ENCODE results near the gene CFAP99.
"Not testable (repeated sequence)": the region's sequence is repeated elsewhere in the genome, so short reads cannot be mapped to it uniquely, and the experiment has no call there.

CFAP99 gene

DNA sequence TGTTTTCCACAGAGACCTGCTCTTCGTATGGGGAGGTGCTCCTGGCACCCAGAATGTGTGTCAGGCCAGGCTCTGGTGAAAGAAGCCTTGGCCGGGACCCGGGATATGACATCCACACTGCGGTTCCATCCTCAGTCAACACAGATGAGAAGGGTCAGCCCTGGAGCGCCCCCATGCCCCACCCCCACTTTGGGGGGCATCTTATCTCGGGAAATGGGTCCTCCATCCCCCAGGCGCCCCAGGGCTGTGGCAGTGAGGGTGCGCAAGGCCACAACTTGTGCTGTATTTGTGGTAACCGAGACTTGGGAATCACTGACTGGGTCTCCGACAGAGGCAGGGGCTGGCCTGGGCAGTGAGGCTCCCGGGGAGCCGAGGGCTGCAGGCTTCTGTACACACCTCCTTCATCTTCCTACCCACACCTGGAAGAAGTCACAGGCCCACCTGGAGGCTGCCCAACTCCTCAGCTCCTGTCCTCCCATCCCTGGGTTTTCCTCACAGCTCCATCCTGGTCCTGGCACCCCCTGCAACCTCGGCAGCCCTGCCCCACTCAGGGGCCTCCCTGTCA, 8.0 kb downstream of the CFAP99 start:
- in situ Hi-C loops (cut with MboI; ENCODE audit: low pct_unique_long_range_greater_than_20kb, low sequenced_read_pairs, unreplicated experiment) = no loop called here
- no peak for DNase-seq (ENCODE audit: low spot score)
- TF ChIP-seq, protein P1, sequence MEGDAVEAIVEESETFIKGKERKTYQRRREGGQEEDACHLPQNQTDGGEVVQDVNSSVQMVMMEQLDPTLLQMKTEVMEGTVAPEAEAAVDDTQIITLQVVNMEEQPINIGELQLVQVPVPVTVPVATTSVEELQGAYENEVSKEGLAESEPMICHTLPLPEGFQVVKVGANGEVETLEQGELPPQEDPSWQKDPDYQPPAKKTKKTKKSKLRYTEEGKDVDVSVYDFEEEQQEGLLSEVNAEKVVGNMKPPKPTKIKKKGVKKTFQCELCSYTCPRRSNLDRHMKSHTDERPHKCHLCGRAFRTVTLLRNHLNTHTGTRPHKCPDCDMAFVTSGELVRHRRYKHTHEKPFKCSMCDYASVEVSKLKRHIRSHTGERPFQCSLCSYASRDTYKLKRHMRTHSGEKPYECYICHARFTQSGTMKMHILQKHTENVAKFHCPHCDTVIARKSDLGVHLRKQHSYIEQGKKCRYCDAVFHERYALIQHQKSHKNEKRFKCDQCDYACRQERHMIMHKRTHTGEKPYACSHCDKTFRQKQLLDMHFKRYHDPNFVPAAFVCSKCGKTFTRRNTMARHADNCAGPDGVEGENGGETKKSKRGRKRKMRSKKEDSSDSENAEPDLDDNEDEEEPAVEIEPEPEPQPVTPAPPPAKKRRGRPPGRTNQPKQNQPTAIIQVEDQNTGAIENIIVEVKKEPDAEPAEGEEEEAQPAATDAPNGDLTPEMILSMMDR (IDR thresholded peaks at IDR 0.05; ENCODE audit: extremely low read depth, insufficient read depth, missing control alignments) = no peak

DNA sequence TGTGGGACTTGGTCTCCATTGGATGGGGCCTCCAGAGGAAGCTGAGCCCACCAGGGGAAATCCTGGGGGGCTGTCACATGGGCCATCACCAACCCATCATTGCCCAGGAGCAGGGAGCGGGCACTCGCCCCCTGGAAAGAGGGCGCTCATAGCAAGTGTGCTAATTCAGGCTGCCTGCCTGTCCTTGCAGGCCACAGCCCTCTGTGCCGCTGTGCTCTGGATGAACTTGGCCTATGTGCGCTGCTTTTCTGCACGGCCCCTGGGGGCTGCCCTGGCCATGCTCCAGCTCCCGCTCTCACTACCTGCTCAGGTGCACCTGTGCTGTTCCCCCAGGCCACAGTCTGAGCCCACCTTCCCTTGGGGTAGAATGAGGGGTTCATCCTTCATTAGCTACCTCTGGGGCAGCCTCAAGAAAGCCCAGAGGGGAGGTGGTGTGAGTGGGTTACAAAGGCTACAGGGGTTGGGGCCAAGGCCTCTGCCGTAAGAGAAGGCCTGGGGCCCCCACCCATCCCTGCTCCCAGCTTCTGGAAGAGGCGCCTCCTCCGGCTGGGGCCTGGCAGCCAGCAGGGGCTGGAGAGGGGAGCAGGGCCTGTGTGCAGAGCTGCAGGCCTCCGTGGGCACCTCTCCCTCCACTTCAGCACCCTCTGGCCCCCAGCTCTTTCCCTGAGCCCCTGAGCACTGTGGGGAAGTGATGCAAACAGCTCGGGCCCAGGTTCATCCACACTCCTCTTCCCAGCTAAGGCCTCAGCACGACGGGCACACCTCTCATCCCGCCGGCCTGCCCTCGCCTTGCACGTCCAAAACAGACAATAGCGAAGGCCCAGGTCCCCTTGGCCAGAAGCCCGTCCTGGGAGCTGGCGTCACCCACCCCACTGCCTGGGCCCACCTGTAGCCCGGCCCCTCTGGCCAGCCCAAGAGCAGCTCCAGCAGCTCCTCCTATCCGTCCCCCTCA, 8.9 kb downstream of the CFAP99 start:
- in situ Hi-C loops (cut with MboI; ENCODE audit: low pct_unique_long_range_greater_than_20kb, low sequenced_read_pairs, unreplicated experiment) = no loop called here

GRCh38 chr4:2428496-2429213, 9.9 kb downstream of the CFAP99 start:
- in situ Hi-C loops (cut with MboI; ENCODE audit: low pct_unique_long_range_greater_than_20kb, low sequenced_read_pairs, unreplicated experiment) = no loop called here
- TF ChIP-seq, protein P1 (IDR thresholded peaks at IDR 0.05; ENCODE audit: extremely low read depth, insufficient read depth, missing control alignments) = no peak
- DNase-seq (ENCODE audit: low spot score) = no peak

More for the DNA sequence above, 8.9 kb downstream of the CFAP99 start:
- DNase-seq (ENCODE audit: low spot score) = no peak
- TF ChIP-seq, protein P1 (IDR thresholded peaks at IDR 0.05; ENCODE audit: extremely low read depth, insufficient read depth, missing control alignments) = no peak

GRCh38 chr4:2429945-2430757, 11.4 kb downstream of the CFAP99 start:
- in situ Hi-C loops (cut with MboI; ENCODE audit: low pct_unique_long_range_greater_than_20kb, low sequenced_read_pairs, unreplicated experiment); DNase-seq (ENCODE audit: low spot score): not testable (repeated sequence)

- no peak for DNase-seq (ENCODE audit: low spot score)
- in situ Hi-C loops (cut with MboI; ENCODE audit: low pct_unique_long_range_greater_than_20kb, low sequenced_read_pairs, unreplicated experiment) = no loop called here
- TF ChIP-seq, protein P1 (IDR thresholded peaks at IDR 0.05; ENCODE audit: extremely low read depth, insufficient read depth, missing control alignments) = no peak
Measured at GRCh38 chr4:2432004-2432403, 13.2 kb downstream of the CFAP99 start.

DNA sequence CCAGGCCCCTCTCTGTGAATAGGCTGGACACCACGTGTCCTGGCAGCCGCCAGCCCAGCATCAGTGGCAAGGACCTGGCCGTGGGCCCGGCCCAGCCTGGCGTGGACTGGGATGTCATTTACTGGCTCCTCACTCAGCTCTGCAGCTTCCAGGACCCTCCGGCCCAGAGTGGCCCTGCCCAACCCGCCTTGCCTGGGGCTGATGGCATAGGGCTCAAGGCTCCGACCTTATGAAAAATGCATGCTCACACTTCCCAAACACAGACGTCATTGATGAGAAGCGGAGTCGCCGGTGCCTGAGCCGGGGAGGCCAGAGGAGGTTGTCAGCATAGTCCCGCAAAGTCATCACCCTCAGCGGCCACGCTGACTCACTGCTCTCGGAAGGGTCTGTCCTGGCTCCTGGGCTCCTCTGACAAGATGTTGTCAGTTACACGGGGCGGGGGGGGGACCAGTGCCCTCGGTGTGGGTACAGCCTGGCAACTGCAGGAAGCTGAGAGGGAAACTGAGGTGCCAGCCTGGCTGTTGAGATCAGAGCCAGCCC, 14.3 kb downstream of the CFAP99 start:
- in situ Hi-C loops (cut with MboI; ENCODE audit: low pct_unique_long_range_greater_than_20kb, low sequenced_read_pairs, unreplicated experiment) = no loop called here
- TF ChIP-seq, protein P1 (IDR thresholded peaks at IDR 0.05; ENCODE audit: extremely low read depth, insufficient read depth, missing control alignments) = no peak
- no peak for DNase-seq (ENCODE audit: low spot score)
